Measurements from ENCODE around the gene RBP3.

The RBP3 gene

DNA sequence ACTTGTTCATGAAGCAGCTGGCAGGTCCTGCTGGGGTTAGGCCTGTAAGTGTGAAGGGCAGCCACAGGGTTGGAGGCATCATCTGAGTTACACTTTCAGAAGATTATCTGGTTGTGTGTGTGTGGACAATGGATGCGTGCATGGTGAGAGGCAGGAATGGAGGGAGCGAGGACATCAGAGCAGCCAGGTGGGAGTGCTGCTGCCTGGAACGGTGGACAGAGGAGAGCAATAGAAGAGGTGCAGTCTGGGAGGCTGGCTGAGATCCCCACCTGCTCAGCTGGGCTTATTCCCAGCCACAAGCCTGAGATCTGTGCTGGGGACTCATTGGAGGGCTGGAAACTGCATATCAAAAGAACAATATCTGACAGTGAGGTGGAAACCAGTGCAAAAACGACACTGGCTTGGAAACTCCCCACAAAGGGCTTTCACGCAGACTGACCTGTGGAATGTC is 18.0 kb downstream of the RBP3 start:
- TF ChIP-seq, protein P1, sequence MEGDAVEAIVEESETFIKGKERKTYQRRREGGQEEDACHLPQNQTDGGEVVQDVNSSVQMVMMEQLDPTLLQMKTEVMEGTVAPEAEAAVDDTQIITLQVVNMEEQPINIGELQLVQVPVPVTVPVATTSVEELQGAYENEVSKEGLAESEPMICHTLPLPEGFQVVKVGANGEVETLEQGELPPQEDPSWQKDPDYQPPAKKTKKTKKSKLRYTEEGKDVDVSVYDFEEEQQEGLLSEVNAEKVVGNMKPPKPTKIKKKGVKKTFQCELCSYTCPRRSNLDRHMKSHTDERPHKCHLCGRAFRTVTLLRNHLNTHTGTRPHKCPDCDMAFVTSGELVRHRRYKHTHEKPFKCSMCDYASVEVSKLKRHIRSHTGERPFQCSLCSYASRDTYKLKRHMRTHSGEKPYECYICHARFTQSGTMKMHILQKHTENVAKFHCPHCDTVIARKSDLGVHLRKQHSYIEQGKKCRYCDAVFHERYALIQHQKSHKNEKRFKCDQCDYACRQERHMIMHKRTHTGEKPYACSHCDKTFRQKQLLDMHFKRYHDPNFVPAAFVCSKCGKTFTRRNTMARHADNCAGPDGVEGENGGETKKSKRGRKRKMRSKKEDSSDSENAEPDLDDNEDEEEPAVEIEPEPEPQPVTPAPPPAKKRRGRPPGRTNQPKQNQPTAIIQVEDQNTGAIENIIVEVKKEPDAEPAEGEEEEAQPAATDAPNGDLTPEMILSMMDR (conservative IDR thresholded peaks at IDR 0.05; ENCODE audit: low read depth, low read length): no peak
- no peaks in the 10 kb centered on the region for H3K27me3 ChIP-seq (ENCODE audit: insufficient read depth, low read depth)
- no peak overlapping the region for H3K9ac ChIP-seq
- no peaks in the 10 kb centered on the region for H3K36me3 ChIP-seq (ENCODE audit: insufficient read depth)
- no peaks in the 10 kb centered on the region for H3K4me1 ChIP-seq (ENCODE audit: low read depth, poor library complexity, severe bottlenecking)
- H2AFZ ChIP-seq (ENCODE audit: low read depth): no peak overlapping the region
- H3K4me2 ChIP-seq: no peak overlapping the region
- no peak overlapping the region for H3K27ac ChIP-seq
- no peaks in the 10 kb centered on the region for H3K79me2 ChIP-seq (ENCODE audit: insufficient read depth, low read depth)
- no peak overlapping the region for H3K4me3 ChIP-seq (IDR thresholded peaks at IDR 0.05; ENCODE audit: insufficient read depth, low read depth, low read length)
- H4K20me1 ChIP-seq (ENCODE audit: insufficient read depth): no peaks in the 10 kb centered on the region

DNA sequence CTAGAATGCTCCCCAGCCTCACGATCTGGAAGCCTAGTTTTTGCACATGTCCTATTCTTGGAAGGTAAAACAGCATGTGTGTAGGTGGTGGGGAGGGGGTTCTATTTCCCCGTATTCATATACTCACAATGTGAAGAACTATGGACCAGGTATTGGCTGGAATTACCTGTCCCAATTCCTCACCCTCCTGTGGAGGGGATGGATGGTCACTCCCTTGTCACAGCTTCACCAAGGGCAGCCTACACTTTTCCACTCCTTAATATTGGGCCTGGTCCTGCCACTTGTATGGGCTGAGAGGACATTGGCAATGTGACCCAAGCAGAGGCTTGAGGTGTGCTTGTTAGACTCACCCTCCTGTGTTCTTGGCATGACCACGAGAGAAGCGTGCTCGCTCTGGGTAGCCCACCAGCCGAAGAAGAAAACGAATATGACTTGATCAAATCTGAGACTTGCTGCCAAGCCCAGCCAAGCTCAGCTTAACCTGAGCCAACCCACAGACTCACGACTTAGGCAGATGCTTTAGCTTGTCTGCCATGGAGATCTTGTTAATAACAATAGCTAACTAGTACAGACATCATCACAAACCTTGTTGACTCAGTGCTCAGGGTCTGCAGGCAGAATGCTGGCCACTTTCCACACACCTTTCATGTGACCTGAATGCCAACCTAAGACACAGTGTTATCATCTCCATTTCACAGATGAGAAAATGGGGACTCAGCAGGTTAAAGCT is 18.7 kb downstream of the RBP3 start:
- Histone ChIP-seq H3K79me2 (ENCODE audit: insufficient read depth, low read depth) (no peaks in the 10 kb centered on the region), H3K27me3 (ENCODE audit: insufficient read depth, low read depth) (no peaks in the 10 kb centered on the region), H3K9ac (no peak overlapping the region), H3K36me3 (ENCODE audit: insufficient read depth) (no peaks in the 10 kb centered on the region), H3K27ac (no peak overlapping the region), H3K4me2 (no peak overlapping the region), H3K4me1 (ENCODE audit: low read depth, poor library complexity, severe bottlenecking) (no peaks in the 10 kb centered on the region), H4K20me1 (ENCODE audit: insufficient read depth) (no peaks in the 10 kb centered on the region), H3K4me3 (IDR thresholded peaks at IDR 0.05; ENCODE audit: insufficient read depth, low read depth, low read length) (no peak overlapping the region), H2AFZ (ENCODE audit: low read depth) (no peak overlapping the region)
- TF ChIP-seq, protein P1 (conservative IDR thresholded peaks at IDR 0.05; ENCODE audit: low read depth, low read length): no peak

DNA sequence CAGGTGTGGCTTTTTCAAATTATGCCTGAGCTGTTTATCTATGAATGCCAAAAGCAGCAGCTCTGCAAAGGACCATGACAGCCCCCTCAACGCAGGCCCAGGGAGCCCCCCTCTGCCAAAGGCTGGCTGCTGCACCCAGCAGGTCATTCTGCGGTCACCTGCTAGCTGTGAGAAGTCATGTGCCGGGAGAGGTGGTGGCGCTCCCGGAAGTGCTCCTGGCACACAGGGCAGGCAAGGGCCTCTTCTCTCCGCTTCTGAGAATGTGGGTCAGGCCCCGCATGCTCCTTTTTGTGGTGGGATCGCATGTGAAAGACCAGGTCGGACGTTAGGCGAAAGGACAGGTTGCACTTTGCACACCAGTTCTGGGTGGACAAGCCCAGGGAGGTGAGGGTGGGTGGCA is 19.5 kb downstream of the RBP3 start:
- Histone ChIP-seq H3K4me2 (no peak overlapping the region), H3K9ac (no peak overlapping the region), H3K27ac (no peak overlapping the region), H3K36me3 (ENCODE audit: insufficient read depth) (no peaks in the 10 kb centered on the region), H3K79me2 (ENCODE audit: insufficient read depth, low read depth) (no peaks in the 10 kb centered on the region), H3K27me3 (ENCODE audit: insufficient read depth, low read depth) (no peaks in the 10 kb centered on the region), H3K4me1 (ENCODE audit: low read depth, poor library complexity, severe bottlenecking) (no peaks in the 10 kb centered on the region), H4K20me1 (ENCODE audit: insufficient read depth) (no peaks in the 10 kb centered on the region), H3K4me3 (IDR thresholded peaks at IDR 0.05; ENCODE audit: insufficient read depth, low read depth, low read length) (no peak overlapping the region), H2AFZ (ENCODE audit: low read depth) (no peak overlapping the region)
- TF ChIP-seq, protein P1 (conservative IDR thresholded peaks at IDR 0.05; ENCODE audit: low read depth, low read length): no peak

DNA sequence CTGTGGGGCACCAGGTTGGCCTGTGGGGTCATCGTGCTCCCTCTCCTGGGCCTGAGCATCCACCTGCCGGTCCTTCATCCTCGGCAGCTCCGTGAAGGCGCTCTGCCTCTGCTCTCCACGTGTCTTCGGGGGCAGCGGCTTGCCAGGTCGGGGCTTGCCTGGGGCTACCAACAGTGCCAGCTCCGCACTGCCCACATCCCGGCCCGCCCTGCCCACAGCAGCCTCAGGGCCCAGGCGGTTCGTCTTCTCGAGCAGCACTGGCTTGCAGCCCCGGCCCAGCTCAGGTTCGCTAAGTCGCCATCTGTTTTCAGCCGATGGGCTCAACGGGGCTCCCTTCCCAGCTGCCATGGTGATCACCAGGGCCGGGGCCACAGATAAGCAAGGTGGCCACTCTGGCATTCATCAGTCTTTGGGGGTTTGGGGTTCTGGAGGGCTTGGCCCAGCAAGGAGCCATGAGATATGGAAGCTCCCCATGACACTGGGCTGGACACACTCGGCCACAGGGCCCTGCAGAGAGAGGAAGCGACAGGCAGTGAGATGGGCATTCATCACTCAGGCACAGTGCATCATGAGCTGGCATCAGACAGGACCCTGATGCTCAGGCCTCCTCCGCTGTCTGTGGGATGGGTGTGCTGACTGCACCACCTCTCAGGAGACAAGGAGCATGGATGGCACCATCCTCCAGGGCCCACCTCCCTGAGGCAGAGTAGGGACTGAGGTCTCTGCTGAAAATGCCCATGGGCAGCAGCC is 20.4 kb downstream of the RBP3 start:
- Histone ChIP-seq H3K4me3 (IDR thresholded peaks at IDR 0.05; ENCODE audit: insufficient read depth, low read depth, low read length) (no peak overlapping the region), H3K4me2 (no peak overlapping the region), H3K9ac (no peak overlapping the region), H3K79me2 (ENCODE audit: insufficient read depth, low read depth) (no peaks in the 10 kb centered on the region), H2AFZ (ENCODE audit: low read depth) (no peak overlapping the region), H3K36me3 (ENCODE audit: insufficient read depth) (no peaks in the 10 kb centered on the region), H4K20me1 (ENCODE audit: insufficient read depth) (no peaks in the 10 kb centered on the region), H3K4me1 (ENCODE audit: low read depth, poor library complexity, severe bottlenecking) (no peaks in the 10 kb centered on the region), H3K27ac (no peak overlapping the region), H3K27me3 (ENCODE audit: insufficient read depth, low read depth) (no peaks in the 10 kb centered on the region)
- TF ChIP-seq, protein P1 (conservative IDR thresholded peaks at IDR 0.05; ENCODE audit: low read depth, low read length): no peak
